AG04449 (cell line): ENCODE results near the gene HLF.

Source experiments
- CTCF ChIA-PET: fragments of 350-600 bp; formaldehyde crosslinking; extraction: SDS; loops from one replicate; lab custom pipeline; 2021; ENCODE audit warnings: antibody characterized with exemption; lab: Yijun Ruan, JAX
- POLR2A ChIA-PET: fragments of 400-600, 350-600 bp; formaldehyde crosslinking; extraction: SDS; loops from one replicate; lab custom pipeline; 2020; ENCODE audit warnings: antibody characterized with exemption, inconsistent platforms; lab: Yijun Ruan, JAX
- DNase-seq: peaks from one replicate; pipeline ENCODE4 v3.0.0-alpha.2; 2010; ENCODE audit warnings: low read depth, low spot score
- H3K4me3 ChIP-seq: 2 replicates; pipeline ENCODE4 v1.5.1; 2011; ENCODE audit warnings: low read depth, mild to moderate bottlenecking, control low read depth, low read length
- TF ChIP-seq, protein P1 (sequence below): IDR thresholded peaks from one replicate; pipeline ENCODE4 v1.5.1; 2011; ENCODE audit warnings: mild to moderate bottlenecking, moderate library complexity, low read length, control low read depth, inconsistent platforms; ENCODE audit not compliant: insufficient read depth; ENCODE audit errors: missing control alignments

Gene HLF

DNA sequence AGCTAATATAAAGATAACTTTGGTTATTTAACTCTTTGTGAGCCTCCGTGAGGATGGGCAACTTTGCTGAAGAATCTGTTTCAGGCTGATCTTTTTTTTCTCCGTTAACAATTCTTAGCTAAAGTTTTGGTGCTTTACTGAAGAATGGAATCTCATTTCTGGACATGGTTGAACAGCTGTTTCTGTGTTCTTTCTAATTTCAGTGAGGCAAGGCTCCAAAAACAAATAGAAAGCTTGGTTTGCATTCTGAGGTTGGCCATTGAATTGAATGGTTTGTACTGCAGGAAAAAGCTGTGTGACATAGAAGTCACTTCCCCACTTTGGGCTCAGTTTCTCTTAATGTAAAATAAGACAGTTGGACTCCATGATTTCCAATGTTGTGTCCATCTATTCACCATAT lies 22.3 kb upstream of the HLF start:
- no peak for DNase-seq
- TF ChIP-seq, protein P1, sequence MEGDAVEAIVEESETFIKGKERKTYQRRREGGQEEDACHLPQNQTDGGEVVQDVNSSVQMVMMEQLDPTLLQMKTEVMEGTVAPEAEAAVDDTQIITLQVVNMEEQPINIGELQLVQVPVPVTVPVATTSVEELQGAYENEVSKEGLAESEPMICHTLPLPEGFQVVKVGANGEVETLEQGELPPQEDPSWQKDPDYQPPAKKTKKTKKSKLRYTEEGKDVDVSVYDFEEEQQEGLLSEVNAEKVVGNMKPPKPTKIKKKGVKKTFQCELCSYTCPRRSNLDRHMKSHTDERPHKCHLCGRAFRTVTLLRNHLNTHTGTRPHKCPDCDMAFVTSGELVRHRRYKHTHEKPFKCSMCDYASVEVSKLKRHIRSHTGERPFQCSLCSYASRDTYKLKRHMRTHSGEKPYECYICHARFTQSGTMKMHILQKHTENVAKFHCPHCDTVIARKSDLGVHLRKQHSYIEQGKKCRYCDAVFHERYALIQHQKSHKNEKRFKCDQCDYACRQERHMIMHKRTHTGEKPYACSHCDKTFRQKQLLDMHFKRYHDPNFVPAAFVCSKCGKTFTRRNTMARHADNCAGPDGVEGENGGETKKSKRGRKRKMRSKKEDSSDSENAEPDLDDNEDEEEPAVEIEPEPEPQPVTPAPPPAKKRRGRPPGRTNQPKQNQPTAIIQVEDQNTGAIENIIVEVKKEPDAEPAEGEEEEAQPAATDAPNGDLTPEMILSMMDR: no peak
- H3K4me3 ChIP-seq: no peak overlapping the region
- ChIA-PET CTCF (no interaction called here), POLR2A (no interaction called here)

DNA sequence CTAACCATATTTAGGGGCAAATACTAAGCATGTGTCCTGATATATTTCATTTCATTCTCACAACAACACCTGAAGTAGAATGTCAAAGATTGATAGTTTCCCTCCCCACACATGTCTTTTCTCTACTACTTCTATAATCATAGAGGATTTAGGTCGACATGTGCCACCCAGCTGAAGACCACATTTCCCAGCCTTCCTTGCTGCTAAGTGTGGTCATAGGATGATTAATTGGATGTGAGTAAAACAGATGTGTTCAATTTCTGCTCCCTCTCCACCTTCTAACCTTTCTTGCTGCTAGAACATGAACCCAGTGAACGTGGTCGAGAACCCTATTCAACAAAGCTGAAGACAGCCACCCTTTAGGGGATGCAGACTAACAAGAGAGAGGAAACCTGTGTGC lies 18.8 kb upstream of the HLF start:
- CTCF ChIA-PET: no interaction called here
- DNase-seq: no peak
- no peak overlapping the region for H3K4me3 ChIP-seq
- TF ChIP-seq, protein P1: no peak
- POLR2A ChIA-PET: no interaction called here

DNA sequence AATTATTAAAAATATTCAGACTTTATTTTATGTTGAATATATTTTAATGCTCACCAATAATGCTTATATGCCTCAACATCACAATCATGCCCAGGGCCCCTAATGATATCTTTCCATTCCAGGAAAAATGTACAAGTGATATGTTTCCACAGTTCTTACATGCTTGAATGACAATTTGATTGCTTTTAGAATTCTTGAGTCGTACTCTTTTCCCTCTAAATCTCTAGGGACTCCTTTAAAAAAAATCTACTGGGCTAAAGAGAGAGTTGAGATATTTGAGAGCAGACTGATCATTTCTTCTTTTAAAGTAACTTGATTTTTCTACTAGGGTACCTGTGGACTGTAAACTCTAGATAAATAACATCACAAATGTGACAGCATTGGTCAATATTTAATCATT lies 18.2 kb upstream of the HLF start:
- CTCF ChIA-PET: no interaction called here

DNA sequence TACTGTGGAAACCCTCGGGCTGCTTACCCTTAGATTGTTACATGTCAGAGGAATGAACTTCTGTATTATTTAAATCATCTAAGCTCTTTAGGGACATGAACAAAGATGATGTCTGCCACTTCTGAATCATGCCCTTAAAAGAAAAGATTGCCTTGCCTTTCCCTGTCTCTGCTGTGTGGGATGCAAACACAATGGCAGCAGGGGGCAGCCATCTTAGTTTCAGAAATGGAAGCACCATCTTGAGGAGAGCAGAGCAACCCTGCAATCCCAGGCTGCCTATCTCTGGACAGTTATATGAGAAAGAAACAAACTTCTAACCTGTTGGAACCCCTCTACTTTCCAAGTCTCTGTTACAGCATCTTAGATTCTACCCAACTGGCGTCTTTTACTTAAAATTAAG lies 16.7 kb upstream of the HLF start:
- POLR2A ChIA-PET: no interaction called here
- DNase-seq: no peak
- H3K4me3 ChIP-seq: no peak overlapping the region
- TF ChIP-seq, protein P1: no peak
- CTCF ChIA-PET: interaction anchor here (2.0 kb wide), 1 partner anchor 10 kb away, joined by 9 read pairs; no protein-coding TSS in a partner anchor

More for the DNA sequence above, 18.2 kb upstream of the HLF start:
- POLR2A ChIA-PET: no interaction called here
- no peak overlapping the region for H3K4me3 ChIP-seq
- TF ChIP-seq, protein P1: no peak
- DNase-seq: no peak

DNA sequence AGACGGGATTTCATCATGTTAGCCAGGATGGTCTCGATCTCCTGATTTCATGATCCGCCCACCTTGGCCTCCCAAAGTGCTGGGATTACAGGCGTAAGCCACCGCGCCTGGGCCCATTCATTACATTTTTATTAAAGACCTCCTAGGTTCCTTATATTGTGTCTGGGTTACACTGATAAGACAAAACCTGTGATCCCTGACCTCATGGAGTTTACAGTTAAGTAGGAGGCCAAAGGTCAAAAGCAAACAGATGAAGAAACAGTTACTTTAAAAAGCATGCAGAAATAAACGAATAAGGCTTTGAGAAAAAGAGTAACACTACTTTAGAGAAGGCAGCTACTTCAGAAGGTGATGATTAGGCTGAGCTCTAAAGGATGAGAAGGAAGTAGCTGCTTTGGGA lies 14.9 kb upstream of the HLF start:
- no peak overlapping the region for H3K4me3 ChIP-seq
- DNase-seq: no peak
- ChIA-PET CTCF (no interaction called here), POLR2A (no interaction called here)
- TF ChIP-seq, protein P1: no peak

DNA sequence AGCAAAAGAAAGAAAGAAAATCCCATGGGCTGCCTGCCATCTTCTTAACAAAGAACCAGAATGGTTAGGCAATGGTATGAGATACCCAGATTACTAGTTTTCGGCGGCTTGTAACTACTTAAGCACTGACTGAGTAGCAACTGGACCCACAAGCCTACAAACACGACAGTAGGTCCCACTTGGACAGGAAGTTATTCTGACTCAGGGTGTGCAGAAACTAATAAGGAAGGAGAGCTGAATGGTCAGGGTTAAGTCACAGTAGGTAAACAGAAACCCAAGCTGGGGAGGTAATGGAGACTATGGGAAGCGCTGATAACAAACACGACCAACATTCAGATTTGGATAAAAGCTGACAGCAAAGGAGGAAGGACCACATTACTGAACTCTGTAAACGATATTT lies 10.4 kb upstream of the HLF start:
- H3K4me3 ChIP-seq: no peak overlapping the region
- TF ChIP-seq, protein P1: no peak
- ChIA-PET POLR2A (no interaction called here), CTCF (no interaction called here)
- no peak for DNase-seq
